Endodermal cell (in vitro differentiated cells): ENCODE results near the gene PRKCB. TPM values are rescaled to one million over a fixed set of nuclear protein-coding genes. Genes with fewer than 3 reads are reported as not detected.

Source experiments
- DNase-seq: peaks from one replicate; pipeline ENCODE4 v3.0.0-alpha.2; 2017
- H3K27ac ChIP-seq: 2 replicates; pipeline ENCODE4 v1.5.1; 2013; ENCODE audit warnings: mild to moderate bottlenecking, low read depth, low read length, moderate library complexity
- H3K27me3 ChIP-seq: 2 replicates; pipeline ENCODE4 v1.6.1; 2013; ENCODE audit warnings: mild to moderate bottlenecking, low read length, moderate library complexity; ENCODE audit not compliant: insufficient read depth, control insufficient read depth, poor library complexity, severe bottlenecking
- H3K36me3 ChIP-seq: 2 replicates; pipeline ENCODE4 v1.7.0; 2013; ENCODE audit warnings: mild to moderate bottlenecking, low read length, moderate library complexity; ENCODE audit not compliant: control insufficient read depth, insufficient read depth
- H3K4me1 ChIP-seq: one replicate; pipeline ENCODE4 v1.7.0; 2013; ENCODE audit warnings: low read length; ENCODE audit not compliant: control insufficient read depth, insufficient read depth
- H3K4me3 ChIP-seq: 2 replicates; pipeline ENCODE4 v1.5.1; 2013; ENCODE audit warnings: mild to moderate bottlenecking, low read length, moderate library complexity
- H3K9ac ChIP-seq: 2 replicates; pipeline ENCODE4 v1.6.1; 2013; ENCODE audit warnings: mild to moderate bottlenecking, low read length, moderate library complexity; ENCODE audit not compliant: poor library complexity, severe bottlenecking; ENCODE audit errors: extremely low read depth
- H3K9me3 ChIP-seq: 2 replicates; pipeline ENCODE4 v1.6.1; 2013; ENCODE audit warnings: mild to moderate bottlenecking, low read length, moderate library complexity; ENCODE audit not compliant: control insufficient read depth
- H3K27ac Mint-ChIP-seq: 2 replicates; pipeline ENCODE4 v1.8.0; 2020; ENCODE audit warnings: mixed read lengths
- H3K27me3 Mint-ChIP-seq: 2 replicates; pipeline ENCODE4 v1.8.0; 2021; ENCODE audit warnings: mild to moderate bottlenecking, mixed read lengths; ENCODE audit not compliant: insufficient read depth
- H3K36me3 Mint-ChIP-seq: 2 replicates; pipeline ENCODE4 v1.8.0; 2020; ENCODE audit warnings: low read depth, mixed read lengths
- H3K4me1 Mint-ChIP-seq: 2 replicates; pipeline ENCODE4 v1.8.0; 2020; ENCODE audit warnings: mixed read lengths
- H3K4me3 Mint-ChIP-seq: 2 replicates; pipeline ENCODE4 v1.8.0; 2020; ENCODE audit warnings: mild to moderate bottlenecking, moderate library complexity, mixed read lengths
- H3K9me3 Mint-ChIP-seq: 2 replicates; pipeline ENCODE4 v1.8.0; 2020; ENCODE audit warnings: mild to moderate bottlenecking, mixed read lengths
- CTCF ChIP-seq: fragments of 200-600 bp; sonication (generic); conservative IDR thresholded peaks from 2 replicates; pipeline ENCODE4 v1.5.0; 2021; ENCODE audit warnings: antibody characterized with exemption, mild to moderate bottlenecking
- WGBS, 2 experiments: methylation state at CpG; one replicate each; pipeline versions ENCODE4 v1.1.5 to v1.1.7; 2013; ENCODE audit warnings: missing lambda C conversion rate in 2 of 2, mixed read lengths in 1 of 2; ENCODE audit not compliant: insufficient coverage in 1 of 2, insufficient read length in 1 of 2; 5-methylcytosine and 5-hydroxymethylcytosine counted together
- total RNA-seq, 2 donors: library from RNA; stranded (reverse); fragmentation: NEBNext Ultra II Directional in 1 of 2; extraction: Animal tissue kit (Norgen Biotek cat#: 25700) in 1 of 2; gene quantifications; 2 replicates in 1 of 2; 3 replicates in 1 of 2; pipeline ENCODE4 v1.2.1, GENCODE V29; 2021

PRKCB gene
- total RNA-seq, 2 donors from 2014 or later: 0.38 to 1.1 TPM

- no peaks in the 10 kb centered on the region for H3K36me3 ChIP-seq
- H3K9me3 ChIP-seq: peaks cover 15% of the 10 kb centered on the region
- no peak overlapping the region for H3K9ac ChIP-seq
- no peak overlapping the region for H3K27ac ChIP-seq
- H3K36me3 Mint-ChIP-seq: no peaks in the 10 kb centered on the region
- H3K27me3 Mint-ChIP-seq: no peaks in the 10 kb centered on the region
- DNase-seq: no peak
- 91 to 92% methylated on average over 4 to 5 of the region's 5 CpGs for WGBS, 2 experiments
- H3K9me3 Mint-ChIP-seq: peaks cover 13% of the 10 kb centered on the region
- no peak overlapping the region for H3K4me3 ChIP-seq
- H3K4me1 Mint-ChIP-seq: peaks cover 21% of the 10 kb centered on the region
- peaks cover 6% of the 10 kb centered on the region for H3K4me1 ChIP-seq
- no peak for TF ChIP-seq CTCF
- H3K27ac Mint-ChIP-seq: peak overlapping the region; percentile 74
- no peaks in the 10 kb centered on the region for H3K27me3 ChIP-seq
- H3K4me3 Mint-ChIP-seq: no peak overlapping the region
These were observed 305.7 kb downstream of the PRKCB start for GRCh38 chr16:24141466-24141865.

DNA sequence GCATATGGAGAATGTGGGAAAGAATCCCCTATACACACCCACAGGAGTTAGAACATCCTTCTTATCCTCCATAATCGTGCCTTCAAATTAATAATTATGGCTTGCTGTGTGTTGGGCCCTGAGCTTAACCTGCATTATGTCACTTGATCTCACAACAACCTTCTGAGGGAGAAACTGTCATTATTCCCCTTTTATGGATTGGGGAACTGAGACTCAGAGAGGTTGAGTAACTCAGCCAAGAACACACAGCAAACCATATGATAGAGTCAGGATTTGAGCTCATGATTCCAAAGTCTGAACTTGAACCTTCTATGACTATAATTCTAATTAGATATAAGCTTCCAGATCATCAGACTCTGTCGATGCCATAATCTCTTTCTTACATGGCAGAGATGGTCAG is 306.1 kb downstream of the PRKCB start:
- Histone ChIP-seq H3K36me3 (no peaks in the 10 kb centered on the region), H3K9ac (no peak overlapping the region), H3K27ac (no peak overlapping the region), H3K27me3 (no peaks in the 10 kb centered on the region), H3K4me1 (peaks cover 6% of the 10 kb centered on the region), H3K9me3 (peaks cover 15% of the 10 kb centered on the region), H3K4me3 (no peak overlapping the region)
- DNase-seq: no peak
- no peak overlapping the region for H3K27ac Mint-ChIP-seq
- TF ChIP-seq CTCF: no peak
- H3K27me3 Mint-ChIP-seq: no peaks in the 10 kb centered on the region
- peaks cover 13% of the 10 kb centered on the region for H3K9me3 Mint-ChIP-seq
- 89 to 93% methylated on average over 1 to 2 of the region's 2 CpGs for WGBS, 2 experiments
- H3K36me3 Mint-ChIP-seq: no peaks in the 10 kb centered on the region
- no peak overlapping the region for H3K4me3 Mint-ChIP-seq
- H3K4me1 Mint-ChIP-seq: peaks cover 20% of the 10 kb centered on the region

- no peaks in the 10 kb centered on the region for H3K36me3 Mint-ChIP-seq
- H3K9me3 Mint-ChIP-seq: peaks cover 3% of the 10 kb centered on the region
- H3K27ac Mint-ChIP-seq: no peak overlapping the region
- Histone ChIP-seq H3K4me3 (no peak overlapping the region), H3K9me3 (peaks cover 2% of the 10 kb centered on the region), H3K36me3 (no peaks in the 10 kb centered on the region), H3K27ac (no peak overlapping the region), H3K4me1 (no peaks in the 10 kb centered on the region), H3K9ac (no peak overlapping the region), H3K27me3 (no peaks in the 10 kb centered on the region)
- WGBS, 2 experiments: 95 to 100% methylated on average over 2 to 3 of the region's 3 CpGs
- no peak for DNase-seq
- peaks cover 3% of the 10 kb centered on the region for H3K4me1 Mint-ChIP-seq
- H3K27me3 Mint-ChIP-seq: no peaks in the 10 kb centered on the region
- H3K4me3 Mint-ChIP-seq: no peak overlapping the region
- no peak for TF ChIP-seq CTCF
These were observed 310.1 kb downstream of the PRKCB start for GRCh38 chr16:24145927-24146326.
